Left renal cortex interstitium (tissue), 4 donors: ENCODE data around the gene ATG10. TPM values are rescaled to one million over a fixed set of nuclear protein-coding genes. Genes with fewer than 3 reads are reported as not detected.

Source experiments
- DNase-seq, 4 donors: peaks; one replicate each; pipeline ENCODE4 v3.0.0-alpha.2; 2013; ENCODE audit warnings: low read depth in 4 of 4, low spot score in 2 of 4, missing footprints in 1 of 4
- polyA plus RNA-seq, 4 donors: library from polyadenylated mRNA; unstranded; fragments of 120-200 nt; gene quantifications; one replicate each; pipeline ENCODE4 v1.2.1, GENCODE V29; 2013; ENCODE audit not compliant: insufficient read length in 4 of 4

ATG10 gene
- polyA plus RNA-seq, 4 donors = 10.2 to 17.8 (median 12.8) TPM

- no peak for DNase-seq
These were observed 189.1 kb downstream of the ATG10 start for GRCh38 chr5:82160948-82161347.

DNA sequence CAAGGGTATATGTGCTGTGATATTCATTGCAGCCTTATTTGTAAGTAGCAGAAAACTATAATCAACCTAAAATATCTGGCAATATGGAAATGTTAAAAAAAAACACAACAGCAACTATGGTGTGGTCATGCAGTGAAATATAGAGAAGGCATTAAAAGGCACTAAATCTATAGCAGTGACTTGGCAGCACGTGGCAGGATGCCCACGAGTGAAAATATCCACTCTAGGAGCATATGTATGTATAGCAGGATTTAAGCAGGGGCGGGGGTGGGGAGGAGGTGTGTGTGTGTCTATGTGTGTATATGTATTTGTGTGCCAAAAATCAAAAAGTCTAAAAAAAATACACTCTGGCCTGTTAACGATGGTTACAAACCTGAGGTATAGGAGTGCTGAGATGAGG is 190.8 kb downstream of the ATG10 start:
- no peak for DNase-seq

DNA sequence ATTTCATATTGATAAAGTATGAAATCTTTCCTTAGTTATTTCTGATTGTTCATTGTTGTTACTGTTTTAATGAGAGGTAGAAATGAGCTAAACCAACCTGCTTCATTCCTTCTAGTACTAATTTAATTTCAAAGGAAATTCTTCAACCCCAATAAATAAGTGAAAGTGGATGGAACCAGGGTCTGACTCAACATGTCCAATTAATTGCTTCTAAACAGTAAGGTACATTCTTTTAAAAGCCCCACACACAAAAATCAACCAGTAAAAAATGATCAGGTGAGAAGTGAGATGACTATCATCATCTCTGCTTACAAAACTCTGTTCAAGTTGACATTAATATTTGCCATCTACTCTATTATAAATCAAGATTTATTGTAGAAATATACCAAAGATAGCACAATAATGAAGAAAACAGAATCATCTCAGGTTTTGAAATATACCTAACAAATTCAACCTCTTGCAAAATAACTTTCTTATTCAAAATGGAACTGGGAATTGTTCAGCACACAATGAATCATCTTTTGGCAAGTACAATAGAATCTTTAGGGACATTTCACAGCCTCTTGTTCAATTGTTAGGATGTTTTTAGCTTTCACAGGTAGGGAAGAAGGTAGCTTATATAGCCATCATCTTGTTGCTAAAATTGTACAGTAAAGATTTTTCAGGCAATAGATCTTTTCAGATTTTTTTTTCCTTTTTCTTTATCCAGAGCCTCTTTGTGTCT is 191.8 kb downstream of the ATG10 start:
- no peak for DNase-seq

DNA sequence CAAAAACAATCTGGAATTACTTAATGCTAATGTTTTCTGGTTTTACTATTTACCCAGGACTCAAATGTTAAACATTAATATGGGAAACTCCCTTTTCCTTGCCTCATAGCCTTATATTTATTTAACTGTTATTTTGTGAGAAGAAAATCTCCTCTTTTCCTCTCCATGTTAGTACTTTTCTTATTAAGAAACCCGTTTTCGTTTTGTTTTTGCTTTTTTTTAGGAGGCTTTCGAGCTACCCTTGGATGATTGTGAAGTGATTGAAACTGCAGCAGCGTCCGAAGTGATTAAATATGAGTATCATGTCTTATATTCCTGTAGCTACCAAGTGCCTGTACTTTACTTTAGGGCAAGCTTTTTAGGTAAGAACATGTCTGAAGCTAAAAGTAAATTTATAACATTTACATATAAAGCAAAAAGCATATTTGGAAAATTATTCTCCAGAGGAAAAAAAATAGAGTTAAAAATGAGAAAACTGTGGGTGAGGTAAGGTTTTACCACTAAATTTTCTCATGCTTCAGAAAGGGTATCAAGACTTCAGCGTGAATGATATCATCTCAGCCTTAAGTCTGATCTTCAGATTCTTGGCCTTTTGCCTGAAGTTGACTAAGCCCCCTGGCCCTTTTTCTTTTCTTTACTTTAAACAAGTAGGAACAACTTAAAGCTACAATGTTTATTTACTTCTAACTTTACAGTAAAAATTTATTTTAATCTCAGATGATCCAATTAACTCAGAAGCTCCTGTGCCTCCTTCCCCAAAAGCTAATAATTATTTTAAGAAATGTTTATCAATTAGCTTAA is 192.6 kb downstream of the ATG10 start:
- DNase-seq = no peak

GRCh38 chr5:82164977-82165713 is 193.3 kb downstream of the ATG10 start:
- DNase-seq = no peak

DNA sequence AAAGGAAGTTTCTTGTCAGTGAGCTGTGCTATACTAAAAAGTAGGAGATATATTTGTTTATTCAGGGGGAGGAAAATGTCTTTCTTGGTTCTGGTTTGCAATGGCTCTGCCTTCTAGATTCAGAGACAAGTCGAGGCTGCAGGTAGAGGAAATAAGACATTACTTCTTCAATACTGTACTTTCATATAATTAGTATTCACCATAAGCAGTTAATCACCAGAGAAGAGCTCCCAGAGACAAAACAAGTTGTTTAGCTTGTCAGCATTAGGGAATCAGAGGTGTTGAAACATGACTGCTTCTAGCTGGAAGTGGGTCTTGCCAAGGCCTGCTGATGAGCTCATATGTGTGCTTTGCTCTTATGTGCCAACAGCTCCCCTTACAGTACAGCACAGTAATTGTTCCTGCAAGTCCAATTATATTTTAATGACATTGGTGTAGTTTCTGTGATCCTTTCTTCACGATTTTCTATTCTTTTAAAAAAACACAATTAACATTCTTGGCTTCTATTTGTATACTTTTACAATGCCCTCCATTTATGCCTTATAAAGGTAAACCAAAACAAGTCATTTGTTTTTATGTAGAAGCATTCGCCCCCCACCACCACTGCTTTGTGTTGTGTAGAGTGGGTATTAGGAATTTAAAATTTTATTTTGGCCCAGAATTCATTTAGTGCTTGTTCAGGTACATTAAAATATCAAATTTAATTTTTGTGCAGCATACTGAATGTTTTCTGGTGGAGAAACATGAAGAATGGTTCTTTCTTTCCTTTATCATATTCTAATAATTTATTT is 194.1 kb downstream of the ATG10 start:
- peak; percentile 58 to 69 (median 64) for DNase-seq

GRCh38 chr5:82167372-82167935 is 195.6 kb downstream of the ATG10 start:
- no peak for DNase-seq

GRCh38 chr5:82168294-82168693 is 196.5 kb downstream of the ATG10 start:
- DNase-seq = no peak

GRCh38 chr5:82169892-82170291 is 198.1 kb downstream of the ATG10 start:
- no peak for DNase-seq

DNA sequence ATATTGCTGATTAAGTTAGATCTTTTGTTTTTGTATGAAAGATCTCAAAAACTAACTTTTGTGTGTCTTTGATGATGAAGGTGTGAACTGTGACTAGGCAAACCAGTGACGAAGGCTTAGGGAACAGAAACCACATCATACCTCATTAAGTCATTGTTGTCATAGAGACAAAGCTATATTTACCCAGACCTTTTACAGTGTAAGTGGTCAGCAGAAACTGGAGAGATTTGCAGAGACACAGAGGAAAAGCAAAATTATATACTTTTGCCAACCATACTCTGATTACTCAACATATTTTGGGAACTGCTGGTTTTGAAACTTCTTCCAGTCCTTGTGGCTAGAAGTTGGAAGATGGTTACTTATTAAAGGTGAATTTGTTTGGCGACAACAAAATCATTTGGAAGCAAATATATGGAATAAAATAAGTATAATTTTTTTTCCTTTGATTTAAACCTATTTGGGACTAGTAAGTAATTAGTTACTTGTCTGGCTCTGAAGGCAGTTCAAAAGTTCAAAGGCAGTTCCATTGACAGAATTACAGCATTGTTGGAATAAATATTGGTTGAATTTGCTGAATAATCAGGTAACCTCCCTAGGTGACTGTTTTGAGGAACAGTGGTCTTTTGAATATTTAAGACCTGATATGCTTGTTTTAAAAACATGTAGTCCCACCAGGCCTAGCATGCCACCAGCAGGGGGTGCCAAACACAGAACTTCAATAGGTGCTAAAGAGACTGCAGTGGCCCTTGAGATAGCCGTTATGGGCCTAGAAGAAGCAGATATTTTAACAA is 202.5 kb downstream of the ATG10 start:
- DNase-seq = no peak

- no peak for DNase-seq
These were observed 203.0 kb downstream of the ATG10 start for GRCh38 chr5:82174919-82175219.

- no peak for DNase-seq
These were observed 204.4 kb downstream of the ATG10 start for GRCh38 chr5:82176115-82176814.

DNA sequence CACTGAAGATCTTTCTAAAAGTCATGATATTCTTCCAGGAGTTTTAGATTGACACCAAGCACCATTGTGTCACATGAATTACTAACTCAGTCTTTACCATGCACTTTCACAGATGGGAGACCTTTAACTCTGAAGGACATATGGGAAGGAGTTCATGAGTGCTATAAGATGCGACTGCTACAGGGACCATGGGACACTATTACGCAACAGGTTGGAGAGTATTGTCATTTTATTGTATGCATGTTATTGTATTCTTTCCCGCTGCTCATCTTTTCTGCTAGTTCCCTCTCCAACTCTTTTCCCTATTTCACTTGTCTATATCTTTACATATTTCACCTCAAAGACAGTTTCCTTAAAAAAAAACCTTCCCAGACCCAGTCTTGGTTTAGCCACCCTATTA is 206.6 kb downstream of the ATG10 start:
- DNase-seq = no peak

DNA sequence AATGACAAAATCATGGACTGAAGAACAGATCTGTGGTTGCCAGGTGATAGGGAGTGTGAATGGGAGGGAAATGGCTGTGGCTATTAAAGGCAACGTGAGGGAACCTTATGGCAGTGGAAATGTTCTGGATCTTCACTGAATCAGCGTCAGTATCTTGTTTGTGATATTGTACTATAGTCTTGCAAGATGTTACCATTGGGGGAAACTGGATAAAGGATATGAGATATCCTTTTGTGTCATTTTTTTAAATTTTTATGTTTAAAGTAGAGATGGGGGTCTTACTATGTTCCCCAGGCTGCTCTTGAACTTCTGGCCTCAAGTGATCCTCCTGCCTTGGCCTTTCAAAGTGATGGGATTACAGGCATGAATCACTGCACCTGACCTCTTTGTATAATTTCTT is 210.8 kb downstream of the ATG10 start:
- DNase-seq = no peak

DNA sequence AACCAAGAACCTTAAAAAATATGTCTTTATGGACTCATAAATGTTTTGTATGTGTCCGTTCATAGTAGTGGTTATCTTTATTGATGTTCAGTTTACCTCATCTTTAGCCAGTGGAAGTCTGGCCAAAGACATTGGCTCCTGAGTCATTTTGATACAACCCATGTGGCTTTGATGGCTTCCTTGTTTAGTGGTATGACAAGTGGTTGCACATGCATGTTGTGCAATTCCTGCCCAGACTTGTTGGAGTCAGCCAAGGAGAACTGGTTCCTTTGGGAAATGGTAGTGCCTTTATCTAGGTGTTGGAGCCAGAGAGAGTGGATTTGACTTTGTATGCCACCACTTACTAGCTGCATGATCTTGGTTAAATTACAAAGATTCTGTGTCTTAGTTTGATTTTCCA is 212.0 kb downstream of the ATG10 start:
- no peak for DNase-seq

GRCh38 chr5:82185851-82186250 is 214.0 kb downstream of the ATG10 start:
- DNase-seq = no peak

DNA sequence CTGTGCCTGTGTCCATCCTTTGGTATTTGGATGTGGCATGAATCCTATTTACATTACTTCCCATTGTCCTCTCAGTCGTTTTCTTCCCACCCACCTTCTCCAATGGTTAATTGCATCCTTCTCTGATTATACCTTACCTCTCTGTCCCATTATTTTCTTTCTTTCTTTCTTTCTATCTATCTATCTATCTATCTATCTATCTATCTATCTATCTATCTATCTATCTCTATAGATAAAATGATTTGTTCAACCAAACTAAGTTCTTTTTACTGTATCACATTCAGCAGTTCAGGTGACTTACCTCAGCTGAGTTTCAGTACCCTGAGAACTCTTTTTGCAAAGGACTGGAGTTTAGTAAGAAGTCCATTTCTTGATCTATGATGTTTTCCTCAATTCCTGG is 225.7 kb downstream of the ATG10 start:
- no peak for DNase-seq

DNA sequence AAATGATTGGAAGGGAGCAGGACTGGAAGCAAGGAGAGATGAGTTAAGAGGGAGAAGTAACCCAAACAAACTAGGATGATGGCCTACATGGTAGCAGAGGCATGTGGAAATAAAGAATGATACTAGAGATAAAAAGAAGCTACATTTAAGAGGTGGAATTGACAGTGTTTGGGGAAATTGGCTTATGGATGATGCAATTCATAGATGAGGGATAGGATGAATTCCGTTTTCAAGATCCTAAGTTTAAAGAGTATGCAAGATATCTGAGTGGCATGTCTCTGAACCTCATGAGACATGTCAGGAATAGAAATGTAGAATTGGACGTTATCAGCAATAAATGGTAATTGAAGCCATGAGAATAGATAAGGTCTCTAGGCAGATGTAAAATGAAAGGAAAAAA is 232.7 kb downstream of the ATG10 start:
- no peak for DNase-seq

GRCh38 chr5:82205005-82205404 is 233.2 kb downstream of the ATG10 start:
- no peak for DNase-seq
